CD4-positive, alpha-beta memory T cell (primary cell): ENCODE data around the gene OPN5. TPM values are rescaled to one million over a fixed set of nuclear protein-coding genes. Genes with fewer than 3 reads are reported as not detected.

Experiments used
- CTCF ChIA-PET: fragments of 350-600 bp; sonication (Branson Sonifier 250); formaldehyde crosslinking; loops from one replicate; lab custom pipeline; 2021; ENCODE audit warnings: inconsistent platforms; ENCODE audit not compliant: partially characterized antibody; lab: Charles Lee
- POLR2A ChIA-PET: fragments of 350-600 bp; sonication (Branson Sonifier 250); formaldehyde crosslinking; loops from one replicate; lab custom pipeline; 2021; ENCODE audit not compliant: partially characterized antibody; lab: Charles Lee
- DNase-seq, 5 donors: peaks; one replicate each; pipeline versions ENCODE4 v3.0.0 to v3.0.0-alpha.2; 2020 to 2022; ENCODE audit warnings: mixed read lengths in 1 of 5
- H3K27ac ChIP-seq: one replicate; pipeline ENCODE4 v1.7.0; 2013; ENCODE audit warnings: low read depth, low read length
- H3K27me3 ChIP-seq: 2 replicates; pipeline ENCODE4 v1.7.0; 2013; ENCODE audit warnings: mild to moderate bottlenecking, low read length, moderate library complexity; ENCODE audit not compliant: insufficient read depth
- H3K36me3 ChIP-seq: 2 replicates; pipeline ENCODE4 v1.7.0; 2013; ENCODE audit warnings: mild to moderate bottlenecking, low read length, moderate library complexity; ENCODE audit not compliant: insufficient read depth
- H3K4me1 ChIP-seq: 2 replicates; pipeline ENCODE4 v1.7.0; 2013; ENCODE audit warnings: mild to moderate bottlenecking, low read length, moderate library complexity; ENCODE audit not compliant: insufficient read depth
- H3K4me3 ChIP-seq, 2 donors: one replicate each; pipeline ENCODE4 v1.7.0; 2013; ENCODE audit warnings: low read length in 2 of 2, mild to moderate bottlenecking in 1 of 2
- H3K9me3 ChIP-seq, 2 donors: one replicate each; pipeline ENCODE4 v1.7.0; 2013; ENCODE audit warnings: low read length in 2 of 2, control low read depth in 1 of 2; ENCODE audit not compliant: control insufficient read depth in 1 of 2
- H3K27ac Mint-ChIP-seq, 7 donors: one replicate each; pipeline ENCODE4 v1.8.0; 2020 to 2021; ENCODE audit warnings: mixed read lengths in 7 of 7, mild to moderate bottlenecking in 6 of 7, inconsistent platforms in 3 of 7, moderate library complexity in 3 of 7
- H3K27me3 Mint-ChIP-seq, 2 donors: one replicate each; pipeline ENCODE4 v1.8.0; 2020 to 2021; ENCODE audit warnings: mixed read lengths in 2 of 2
- H3K36me3 Mint-ChIP-seq, 2 donors: one replicate each; pipeline ENCODE4 v1.8.0; 2020 to 2021; ENCODE audit warnings: mixed read lengths in 2 of 2, inconsistent platforms in 1 of 2, mild to moderate bottlenecking in 1 of 2
- H3K4me1 Mint-ChIP-seq, 4 donors: one replicate each; pipeline ENCODE4 v1.8.0; 2020 to 2021; ENCODE audit warnings: mixed read lengths in 4 of 4, mild to moderate bottlenecking in 1 of 4
- H3K4me3 Mint-ChIP-seq, 8 donors: one replicate each; pipeline ENCODE4 v1.8.0; 2020 to 2021; ENCODE audit warnings: mixed read lengths in 8 of 8, mild to moderate bottlenecking in 7 of 8, moderate library complexity in 6 of 8, inconsistent platforms in 3 of 8
- H3K9me3 Mint-ChIP-seq, 8 donors: one replicate each; pipeline ENCODE4 v1.8.0; 2020 to 2021; ENCODE audit warnings: mixed read lengths in 8 of 8, mild to moderate bottlenecking in 5 of 8, inconsistent platforms in 3 of 8, moderate library complexity in 1 of 8
- intact Hi-C: fragments of 100-400 bp; cut with micrococcal nuclease; formaldehyde crosslinking; loops from one replicate; pipeline ENCODE4 v1.15.1; 2023
- polyA plus RNA-seq, 2 donors: library from polyadenylated mRNA; unstranded; fragments of 300-500 nt; fragmentation: Illumina TruSeq; gene quantifications; one replicate each; pipeline ENCODE4 v1.2.3, GENCODE V29; 2021
- total RNA-seq, 2 experiments: library from RNA; stranded (reverse); gene quantifications; one replicate each; pipeline ENCODE4 v1.2.3, GENCODE V29; 2021

OPN5 gene
- total and polyA plus RNA-seq, 4 experiments from 2014 or later = not detected

GRCh38 chr6:47804821-47805220 lies 23.0 kb downstream of the OPN5 start:
- Mint-ChIP-seq H3K9me3 (peaks cover 0 to 1% (median 0%) of the 10 kb centered on the region in 8 donors), H3K4me3 (no peak overlapping the region), H3K36me3 (no peaks in the 10 kb centered on the region), H3K27me3 (peaks cover 9 to 13% of the 10 kb centered on the region in 2 donors), H3K27ac (no peak overlapping the region), H3K4me1 (no peaks in the 10 kb centered on the region)
- no peaks in the 10 kb centered on the region for H3K9me3 ChIP-seq
- H3K36me3 ChIP-seq = no peaks in the 10 kb centered on the region
- ChIA-PET POLR2A (no interaction called here), CTCF (interaction anchor here (1.8 kb wide), 1 partner anchor 17 kb away, joined by 3 read pairs; no protein-coding TSS in a partner anchor)
- H3K4me3 ChIP-seq = no peak overlapping the region
- no peaks in the 10 kb centered on the region for H3K27me3 ChIP-seq
- DNase-seq = no peak
- H3K27ac ChIP-seq = no peak overlapping the region
- H3K4me1 ChIP-seq = no peaks in the 10 kb centered on the region
- intact Hi-C loops = no loop called here

GRCh38 chr6:47809873-47810272 lies 28.0 kb downstream of the OPN5 start:
- H3K27me3 Mint-ChIP-seq = peaks cover 9 to 15% of the 10 kb centered on the region in 2 donors
- Histone ChIP-seq H3K4me1 (no peaks in the 10 kb centered on the region), H3K27ac (no peak overlapping the region), H3K9me3 (no peaks in the 10 kb centered on the region), H3K36me3 (no peaks in the 10 kb centered on the region), H3K4me3 (no peak overlapping the region), H3K27me3 (no peaks in the 10 kb centered on the region)
- H3K9me3 Mint-ChIP-seq = peaks cover 0 to 1% (median 0%) of the 10 kb centered on the region in 8 donors
- CTCF ChIA-PET = no interaction called here
- H3K4me1 Mint-ChIP-seq = no peaks in the 10 kb centered on the region
- no peak overlapping the region for H3K27ac Mint-ChIP-seq
- H3K4me3 Mint-ChIP-seq = no peak overlapping the region
- intact Hi-C loops = no loop called here
- H3K36me3 Mint-ChIP-seq = no peaks in the 10 kb centered on the region
- DNase-seq = no peak
- POLR2A ChIA-PET = no interaction called here

GRCh38 chr6:47810885-47811284 lies 29.1 kb downstream of the OPN5 start:
- Mint-ChIP-seq H3K4me3 (no peak overlapping the region), H3K27me3 (peaks cover 10 to 18% of the 10 kb centered on the region in 2 donors), H3K27ac (no peak overlapping the region), H3K9me3 (peaks cover 0 to 1% (median 0%) of the 10 kb centered on the region in 8 donors), H3K4me1 (no peaks in the 10 kb centered on the region), H3K36me3 (no peaks in the 10 kb centered on the region)
- POLR2A ChIA-PET = no interaction called here
- Histone ChIP-seq H3K27ac (no peak overlapping the region), H3K4me3 (no peak overlapping the region), H3K9me3 (no peaks in the 10 kb centered on the region), H3K4me1 (no peaks in the 10 kb centered on the region), H3K36me3 (no peaks in the 10 kb centered on the region), H3K27me3 (no peaks in the 10 kb centered on the region)
- CTCF ChIA-PET = interaction anchor here (0.8 kb wide), 1 partner anchor 9 kb away, joined by 3 read pairs; no protein-coding TSS in a partner anchor
- intact Hi-C loops = no loop called here
- no peak for DNase-seq

- peaks cover 10 to 20% of the 10 kb centered on the region in 2 donors for H3K27me3 Mint-ChIP-seq
- POLR2A ChIA-PET = no interaction called here
- Histone ChIP-seq H3K4me3 (no peak overlapping the region), H3K27me3 (no peaks in the 10 kb centered on the region), H3K4me1 (no peaks in the 10 kb centered on the region), H3K9me3 (no peaks in the 10 kb centered on the region), H3K27ac (no peak overlapping the region), H3K36me3 (no peaks in the 10 kb centered on the region)
- H3K4me1 Mint-ChIP-seq = no peaks in the 10 kb centered on the region
- H3K4me3 Mint-ChIP-seq = no peak overlapping the region
- DNase-seq = no peak
- CTCF ChIA-PET = no interaction called here
- H3K9me3 Mint-ChIP-seq = peaks cover 0 to 1% (median 0%) of the 10 kb centered on the region in 8 donors
- intact Hi-C loops = no loop called here
- H3K36me3 Mint-ChIP-seq = no peaks in the 10 kb centered on the region
- no peak overlapping the region for H3K27ac Mint-ChIP-seq
These were observed 29.6 kb downstream of the OPN5 start for GRCh38 chr6:47811443-47811842.

- Histone ChIP-seq H3K9me3 (no peaks in the 10 kb centered on the region), H3K27ac (no peak overlapping the region), H3K36me3 (no peaks in the 10 kb centered on the region), H3K4me3 (no peak overlapping the region), H3K4me1 (no peaks in the 10 kb centered on the region), H3K27me3 (no peaks in the 10 kb centered on the region)
- ChIA-PET CTCF (interaction anchor here (1.0 kb wide), 1 partner anchor 30 kb away, joined by 3 read pairs; no protein-coding TSS in a partner anchor), POLR2A (no interaction called here)
- peaks cover 13 to 24% of the 10 kb centered on the region in 2 donors for H3K27me3 Mint-ChIP-seq
- no peaks in the 10 kb centered on the region for H3K4me1 Mint-ChIP-seq
- no peak for DNase-seq
- no peaks in the 10 kb centered on the region for H3K36me3 Mint-ChIP-seq
- H3K4me3 Mint-ChIP-seq = no peak overlapping the region
- H3K9me3 Mint-ChIP-seq = no peaks in the 10 kb centered on the region
- intact Hi-C loops = no loop called here
- H3K27ac Mint-ChIP-seq = no peak overlapping the region
These were observed 35.9 kb downstream of the OPN5 start for GRCh38 chr6:47817749-47818148.

- H3K4me3 Mint-ChIP-seq = no peak overlapping the region
- Histone ChIP-seq H3K27ac (no peak overlapping the region), H3K4me3 (no peak overlapping the region), H3K36me3 (no peaks in the 10 kb centered on the region), H3K27me3 (no peaks in the 10 kb centered on the region), H3K4me1 (no peaks in the 10 kb centered on the region), H3K9me3 (no peaks in the 10 kb centered on the region)
- peaks cover 13 to 20% of the 10 kb centered on the region in 2 donors for H3K27me3 Mint-ChIP-seq
- H3K27ac Mint-ChIP-seq = no peak overlapping the region
- CTCF ChIA-PET = interaction anchor here (0.9 kb wide), 1 partner anchor 30 kb away, joined by 6 read pairs; no protein-coding TSS in a partner anchor
- no peaks in the 10 kb centered on the region for H3K36me3 Mint-ChIP-seq
- no peaks in the 10 kb centered on the region for H3K9me3 Mint-ChIP-seq
- POLR2A ChIA-PET = no interaction called here
- intact Hi-C loops = no loop called here
- no peaks in the 10 kb centered on the region for H3K4me1 Mint-ChIP-seq
- no peak for DNase-seq
These were observed 37.6 kb downstream of the OPN5 start for GRCh38 chr6:47819461-47819860.

- Histone ChIP-seq H3K27me3 (no peaks in the 10 kb centered on the region), H3K4me3 (no peak overlapping the region), H3K36me3 (no peaks in the 10 kb centered on the region), H3K4me1 (no peaks in the 10 kb centered on the region), H3K27ac (no peak overlapping the region), H3K9me3 (no peaks in the 10 kb centered on the region)
- DNase-seq = no peak
- POLR2A ChIA-PET = no interaction called here
- Mint-ChIP-seq H3K4me1 (no peaks in the 10 kb centered on the region), H3K36me3 (no peaks in the 10 kb centered on the region), H3K27ac (no peak overlapping the region), H3K9me3 (no peaks in the 10 kb centered on the region), H3K4me3 (no peak overlapping the region), H3K27me3 (peaks cover 4 to 8% of the 10 kb centered on the region in 2 donors)
- intact Hi-C loops = no loop called here
- CTCF ChIA-PET = no interaction called here
These were observed 41.2 kb downstream of the OPN5 start for GRCh38 chr6:47822856-47823554.
